Measurements from ENCODE around the gene CALD1.

Gene CALD1

DNA sequence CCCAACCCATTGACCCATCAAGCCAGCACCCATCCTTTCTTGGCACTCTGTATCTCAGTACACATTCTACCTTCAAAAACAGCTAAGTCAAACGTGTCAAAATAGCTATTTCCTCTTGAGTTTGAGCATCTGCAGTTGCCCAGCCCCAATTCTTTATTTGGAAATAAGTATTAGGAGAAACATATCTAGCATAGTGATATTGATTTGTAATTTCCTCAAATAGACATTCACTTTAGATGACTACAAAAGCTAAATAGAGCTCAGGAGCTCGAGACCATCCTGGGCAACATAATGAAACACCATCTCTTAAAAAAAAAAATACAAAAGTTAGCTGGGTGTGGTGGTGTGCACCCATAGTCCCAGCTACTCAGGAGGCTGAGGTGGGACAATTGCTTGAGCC, 147.6 kb downstream of the CALD1 start:
- H3K4me3 ChIP-seq (ENCODE audit: low read length): no peak overlapping the region
- TF ChIP-seq, protein P1, sequence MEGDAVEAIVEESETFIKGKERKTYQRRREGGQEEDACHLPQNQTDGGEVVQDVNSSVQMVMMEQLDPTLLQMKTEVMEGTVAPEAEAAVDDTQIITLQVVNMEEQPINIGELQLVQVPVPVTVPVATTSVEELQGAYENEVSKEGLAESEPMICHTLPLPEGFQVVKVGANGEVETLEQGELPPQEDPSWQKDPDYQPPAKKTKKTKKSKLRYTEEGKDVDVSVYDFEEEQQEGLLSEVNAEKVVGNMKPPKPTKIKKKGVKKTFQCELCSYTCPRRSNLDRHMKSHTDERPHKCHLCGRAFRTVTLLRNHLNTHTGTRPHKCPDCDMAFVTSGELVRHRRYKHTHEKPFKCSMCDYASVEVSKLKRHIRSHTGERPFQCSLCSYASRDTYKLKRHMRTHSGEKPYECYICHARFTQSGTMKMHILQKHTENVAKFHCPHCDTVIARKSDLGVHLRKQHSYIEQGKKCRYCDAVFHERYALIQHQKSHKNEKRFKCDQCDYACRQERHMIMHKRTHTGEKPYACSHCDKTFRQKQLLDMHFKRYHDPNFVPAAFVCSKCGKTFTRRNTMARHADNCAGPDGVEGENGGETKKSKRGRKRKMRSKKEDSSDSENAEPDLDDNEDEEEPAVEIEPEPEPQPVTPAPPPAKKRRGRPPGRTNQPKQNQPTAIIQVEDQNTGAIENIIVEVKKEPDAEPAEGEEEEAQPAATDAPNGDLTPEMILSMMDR (conservative IDR thresholded peaks at IDR 0.05; ENCODE audit: low read length): no peak

DNA sequence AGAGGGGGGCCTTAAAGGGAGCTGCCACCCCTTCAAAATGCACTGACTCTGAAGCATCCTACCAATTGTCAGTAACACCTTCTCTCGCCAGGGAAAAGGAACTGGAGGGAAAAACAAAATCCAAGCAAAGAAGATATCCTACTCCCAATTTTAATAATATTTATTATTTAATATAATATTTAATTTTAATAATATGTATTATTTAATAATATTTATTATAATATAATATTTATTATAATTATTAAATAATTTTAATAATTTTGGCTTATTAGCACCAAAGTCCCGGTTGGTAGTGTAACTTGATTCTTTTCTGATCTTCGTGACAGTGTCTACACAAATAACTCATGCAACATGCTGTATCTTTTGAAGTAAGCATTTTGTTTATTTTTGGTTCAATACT, 148.3 kb downstream of the CALD1 start:
- H3K4me3 ChIP-seq (ENCODE audit: low read length): no peak overlapping the region
- DNase-seq (ENCODE audit: low read depth): no peak
- TF ChIP-seq, protein P1 (conservative IDR thresholded peaks at IDR 0.05; ENCODE audit: low read length): no peak

More for the DNA sequence above, 147.6 kb downstream of the CALD1 start:
- DNase-seq (ENCODE audit: low read depth): no peak

DNA sequence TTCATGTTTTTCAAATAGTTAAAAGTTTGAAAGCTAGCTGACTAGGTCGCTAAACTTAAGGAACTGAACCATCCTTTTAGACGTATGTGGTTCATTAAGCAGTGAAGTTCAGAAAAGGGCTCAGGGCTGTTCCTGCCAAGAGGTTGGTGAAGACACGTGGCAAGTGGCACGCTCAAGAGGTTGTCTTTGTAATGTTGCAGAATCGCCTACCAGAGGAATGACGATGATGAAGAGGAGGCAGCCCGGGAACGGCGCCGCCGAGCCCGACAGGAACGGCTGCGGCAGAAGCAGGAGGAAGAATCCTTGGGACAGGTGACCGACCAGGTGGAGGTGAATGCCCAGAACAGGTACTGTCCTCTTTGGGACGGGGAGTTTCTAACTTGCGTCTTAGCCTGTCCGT, 149.1 kb downstream of the CALD1 start:
- no peak for DNase-seq (ENCODE audit: low read depth)
- H3K4me3 ChIP-seq (ENCODE audit: low read length): no peak overlapping the region
- TF ChIP-seq, protein P1 (conservative IDR thresholded peaks at IDR 0.05; ENCODE audit: low read length): no peak

DNA sequence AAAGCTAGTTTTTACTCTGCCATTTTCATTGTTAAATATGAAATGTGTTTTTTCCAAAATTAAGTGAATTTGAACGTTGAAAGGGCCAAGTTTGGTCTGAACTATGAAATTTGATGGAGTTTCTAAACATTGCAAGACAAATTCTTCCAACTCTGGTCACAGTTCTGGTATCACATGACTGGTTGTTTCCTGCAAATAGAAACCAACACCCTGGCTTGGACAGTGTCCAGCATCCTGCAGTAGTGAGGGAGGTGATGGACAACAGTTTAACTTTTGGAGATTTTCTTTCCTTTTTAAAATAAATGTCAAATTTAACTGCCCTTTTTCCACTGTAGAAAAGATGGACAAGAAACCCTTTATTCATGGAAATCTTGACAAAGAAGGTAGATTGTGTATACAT, 152.1 kb downstream of the CALD1 start:
- peak; percentile 57 for DNase-seq (ENCODE audit: low read depth)
- no peak overlapping the region for H3K4me3 ChIP-seq (ENCODE audit: low read length)
- TF ChIP-seq, protein P1 (conservative IDR thresholded peaks at IDR 0.05; ENCODE audit: low read length): no peak

DNA sequence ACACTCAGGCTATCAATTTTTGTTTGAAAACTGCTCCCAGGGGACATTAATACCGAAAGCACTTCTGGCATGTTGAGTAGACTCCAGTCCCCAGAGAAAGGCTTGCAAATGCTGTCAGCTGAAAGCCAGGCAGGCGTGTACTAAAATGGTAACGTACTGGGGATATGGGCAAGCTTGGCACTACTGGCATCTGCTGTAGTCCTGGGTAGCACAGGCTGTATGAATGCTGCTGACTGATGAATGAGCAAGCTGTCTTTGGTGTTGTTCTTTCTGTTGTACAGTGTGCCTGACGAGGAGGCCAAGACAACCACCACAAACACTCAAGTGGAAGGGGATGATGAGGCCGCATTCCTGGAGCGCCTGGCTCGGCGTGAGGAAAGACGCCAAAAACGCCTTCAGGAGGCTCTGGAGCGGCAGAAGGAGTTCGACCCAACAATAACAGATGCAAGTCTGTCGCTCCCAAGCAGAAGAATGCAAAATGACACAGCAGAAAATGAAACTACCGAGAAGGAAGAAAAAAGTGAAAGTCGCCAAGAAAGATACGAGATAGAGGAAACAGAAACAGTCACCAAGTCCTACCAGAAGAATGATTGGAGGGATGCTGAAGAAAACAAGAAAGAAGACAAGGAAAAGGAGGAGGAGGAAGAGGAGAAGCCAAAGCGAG, 153.4 kb downstream of the CALD1 start:
- TF ChIP-seq, protein P1 (conservative IDR thresholded peaks at IDR 0.05; ENCODE audit: low read length): no peak
- no peak for DNase-seq (ENCODE audit: low read depth)
- H3K4me3 ChIP-seq (ENCODE audit: low read length): no peak overlapping the region

DNA sequence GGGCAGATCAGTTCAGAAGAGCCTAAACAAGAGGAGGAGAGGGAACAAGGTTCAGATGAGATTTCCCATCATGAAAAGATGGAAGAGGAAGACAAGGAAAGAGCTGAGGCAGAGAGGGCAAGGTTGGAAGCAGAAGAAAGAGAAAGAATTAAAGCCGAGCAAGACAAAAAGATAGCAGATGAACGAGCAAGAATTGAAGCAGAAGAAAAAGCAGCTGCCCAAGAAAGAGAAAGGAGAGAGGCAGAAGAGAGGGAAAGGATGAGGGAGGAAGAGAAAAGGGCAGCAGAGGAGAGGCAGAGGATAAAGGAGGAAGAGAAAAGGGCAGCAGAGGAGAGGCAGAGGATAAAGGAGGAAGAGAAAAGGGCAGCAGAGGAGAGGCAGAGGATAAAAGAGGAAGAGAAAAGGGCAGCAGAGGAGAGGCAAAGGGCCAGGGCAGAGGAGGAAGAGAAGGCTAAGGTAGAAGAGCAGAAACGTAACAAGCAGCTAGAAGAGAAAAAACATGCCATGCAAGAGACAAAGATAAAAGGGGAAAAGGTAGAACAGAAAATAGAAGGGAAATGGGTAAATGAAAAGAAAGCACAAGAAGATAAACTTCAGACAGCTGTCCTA, 154.1 kb downstream of the CALD1 start:
- H3K4me3 ChIP-seq (ENCODE audit: low read length): no peak overlapping the region

More for the DNA sequence above, 154.1 kb downstream of the CALD1 start:
- no peak for DNase-seq (ENCODE audit: low read depth)
- TF ChIP-seq, protein P1 (conservative IDR thresholded peaks at IDR 0.05; ENCODE audit: low read length): no peak
